Measurements from ENCODE around the gene NBPF3.

DNA sequence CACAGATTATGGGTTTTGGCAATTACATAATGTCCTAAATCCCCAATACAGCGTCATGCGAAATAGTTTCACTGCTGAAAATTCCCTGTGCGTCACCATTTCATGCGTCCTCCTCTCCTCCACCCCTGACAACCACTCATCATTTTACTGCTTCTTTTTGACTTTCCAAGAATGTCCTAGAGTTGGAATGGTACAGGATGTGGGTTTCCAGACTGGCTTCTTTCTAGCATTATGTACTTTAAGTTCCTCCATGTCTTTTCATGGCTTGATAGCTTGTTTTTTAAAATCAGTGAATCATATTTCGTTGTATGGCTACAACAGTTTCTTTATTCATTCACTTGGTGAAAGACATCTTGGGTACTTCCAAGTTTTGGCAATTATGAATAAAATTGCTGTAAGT lies 7.4 kb downstream of the NBPF3 start:
- TF ChIP-seq, protein P1, sequence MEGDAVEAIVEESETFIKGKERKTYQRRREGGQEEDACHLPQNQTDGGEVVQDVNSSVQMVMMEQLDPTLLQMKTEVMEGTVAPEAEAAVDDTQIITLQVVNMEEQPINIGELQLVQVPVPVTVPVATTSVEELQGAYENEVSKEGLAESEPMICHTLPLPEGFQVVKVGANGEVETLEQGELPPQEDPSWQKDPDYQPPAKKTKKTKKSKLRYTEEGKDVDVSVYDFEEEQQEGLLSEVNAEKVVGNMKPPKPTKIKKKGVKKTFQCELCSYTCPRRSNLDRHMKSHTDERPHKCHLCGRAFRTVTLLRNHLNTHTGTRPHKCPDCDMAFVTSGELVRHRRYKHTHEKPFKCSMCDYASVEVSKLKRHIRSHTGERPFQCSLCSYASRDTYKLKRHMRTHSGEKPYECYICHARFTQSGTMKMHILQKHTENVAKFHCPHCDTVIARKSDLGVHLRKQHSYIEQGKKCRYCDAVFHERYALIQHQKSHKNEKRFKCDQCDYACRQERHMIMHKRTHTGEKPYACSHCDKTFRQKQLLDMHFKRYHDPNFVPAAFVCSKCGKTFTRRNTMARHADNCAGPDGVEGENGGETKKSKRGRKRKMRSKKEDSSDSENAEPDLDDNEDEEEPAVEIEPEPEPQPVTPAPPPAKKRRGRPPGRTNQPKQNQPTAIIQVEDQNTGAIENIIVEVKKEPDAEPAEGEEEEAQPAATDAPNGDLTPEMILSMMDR (conservative IDR thresholded peaks at IDR 0.05; ENCODE audit: low read depth in 2 of 2) = no peak
- TF ChIP-seq POLR2AphosphoS5 (IDR thresholded peaks at IDR 0.05; ENCODE audit: low read depth) (no peak), EZH2phosphoT487 (IDR thresholded peaks at IDR 0.05; ENCODE audit: unreplicated experiment) (no peak), EZH2 (IDR thresholded peaks at IDR 0.05; ENCODE audit: low read depth, unreplicated experiment) (no peak), ZNF114 (CRISPR knock-in tag; IDR thresholded peaks at IDR 0.05) (no peak), STAT1 (IDR thresholded peaks at IDR 0.05; ENCODE audit: unreplicated experiment) (no peak)
- TF ChIP-seq, protein P2, sequence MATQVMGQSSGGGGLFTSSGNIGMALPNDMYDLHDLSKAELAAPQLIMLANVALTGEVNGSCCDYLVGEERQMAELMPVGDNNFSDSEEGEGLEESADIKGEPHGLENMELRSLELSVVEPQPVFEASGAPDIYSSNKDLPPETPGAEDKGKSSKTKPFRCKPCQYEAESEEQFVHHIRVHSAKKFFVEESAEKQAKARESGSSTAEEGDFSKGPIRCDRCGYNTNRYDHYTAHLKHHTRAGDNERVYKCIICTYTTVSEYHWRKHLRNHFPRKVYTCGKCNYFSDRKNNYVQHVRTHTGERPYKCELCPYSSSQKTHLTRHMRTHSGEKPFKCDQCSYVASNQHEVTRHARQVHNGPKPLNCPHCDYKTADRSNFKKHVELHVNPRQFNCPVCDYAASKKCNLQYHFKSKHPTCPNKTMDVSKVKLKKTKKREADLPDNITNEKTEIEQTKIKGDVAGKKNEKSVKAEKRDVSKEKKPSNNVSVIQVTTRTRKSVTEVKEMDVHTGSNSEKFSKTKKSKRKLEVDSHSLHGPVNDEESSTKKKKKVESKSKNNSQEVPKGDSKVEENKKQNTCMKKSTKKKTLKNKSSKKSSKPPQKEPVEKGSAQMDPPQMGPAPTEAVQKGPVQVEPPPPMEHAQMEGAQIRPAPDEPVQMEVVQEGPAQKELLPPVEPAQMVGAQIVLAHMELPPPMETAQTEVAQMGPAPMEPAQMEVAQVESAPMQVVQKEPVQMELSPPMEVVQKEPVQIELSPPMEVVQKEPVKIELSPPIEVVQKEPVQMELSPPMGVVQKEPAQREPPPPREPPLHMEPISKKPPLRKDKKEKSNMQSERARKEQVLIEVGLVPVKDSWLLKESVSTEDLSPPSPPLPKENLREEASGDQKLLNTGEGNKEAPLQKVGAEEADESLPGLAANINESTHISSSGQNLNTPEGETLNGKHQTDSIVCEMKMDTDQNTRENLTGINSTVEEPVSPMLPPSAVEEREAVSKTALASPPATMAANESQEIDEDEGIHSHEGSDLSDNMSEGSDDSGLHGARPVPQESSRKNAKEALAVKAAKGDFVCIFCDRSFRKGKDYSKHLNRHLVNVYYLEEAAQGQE (IDR thresholded peaks at IDR 0.05; ENCODE audit: unreplicated experiment) = no peak
- TF ChIP-seq, protein P3, sequence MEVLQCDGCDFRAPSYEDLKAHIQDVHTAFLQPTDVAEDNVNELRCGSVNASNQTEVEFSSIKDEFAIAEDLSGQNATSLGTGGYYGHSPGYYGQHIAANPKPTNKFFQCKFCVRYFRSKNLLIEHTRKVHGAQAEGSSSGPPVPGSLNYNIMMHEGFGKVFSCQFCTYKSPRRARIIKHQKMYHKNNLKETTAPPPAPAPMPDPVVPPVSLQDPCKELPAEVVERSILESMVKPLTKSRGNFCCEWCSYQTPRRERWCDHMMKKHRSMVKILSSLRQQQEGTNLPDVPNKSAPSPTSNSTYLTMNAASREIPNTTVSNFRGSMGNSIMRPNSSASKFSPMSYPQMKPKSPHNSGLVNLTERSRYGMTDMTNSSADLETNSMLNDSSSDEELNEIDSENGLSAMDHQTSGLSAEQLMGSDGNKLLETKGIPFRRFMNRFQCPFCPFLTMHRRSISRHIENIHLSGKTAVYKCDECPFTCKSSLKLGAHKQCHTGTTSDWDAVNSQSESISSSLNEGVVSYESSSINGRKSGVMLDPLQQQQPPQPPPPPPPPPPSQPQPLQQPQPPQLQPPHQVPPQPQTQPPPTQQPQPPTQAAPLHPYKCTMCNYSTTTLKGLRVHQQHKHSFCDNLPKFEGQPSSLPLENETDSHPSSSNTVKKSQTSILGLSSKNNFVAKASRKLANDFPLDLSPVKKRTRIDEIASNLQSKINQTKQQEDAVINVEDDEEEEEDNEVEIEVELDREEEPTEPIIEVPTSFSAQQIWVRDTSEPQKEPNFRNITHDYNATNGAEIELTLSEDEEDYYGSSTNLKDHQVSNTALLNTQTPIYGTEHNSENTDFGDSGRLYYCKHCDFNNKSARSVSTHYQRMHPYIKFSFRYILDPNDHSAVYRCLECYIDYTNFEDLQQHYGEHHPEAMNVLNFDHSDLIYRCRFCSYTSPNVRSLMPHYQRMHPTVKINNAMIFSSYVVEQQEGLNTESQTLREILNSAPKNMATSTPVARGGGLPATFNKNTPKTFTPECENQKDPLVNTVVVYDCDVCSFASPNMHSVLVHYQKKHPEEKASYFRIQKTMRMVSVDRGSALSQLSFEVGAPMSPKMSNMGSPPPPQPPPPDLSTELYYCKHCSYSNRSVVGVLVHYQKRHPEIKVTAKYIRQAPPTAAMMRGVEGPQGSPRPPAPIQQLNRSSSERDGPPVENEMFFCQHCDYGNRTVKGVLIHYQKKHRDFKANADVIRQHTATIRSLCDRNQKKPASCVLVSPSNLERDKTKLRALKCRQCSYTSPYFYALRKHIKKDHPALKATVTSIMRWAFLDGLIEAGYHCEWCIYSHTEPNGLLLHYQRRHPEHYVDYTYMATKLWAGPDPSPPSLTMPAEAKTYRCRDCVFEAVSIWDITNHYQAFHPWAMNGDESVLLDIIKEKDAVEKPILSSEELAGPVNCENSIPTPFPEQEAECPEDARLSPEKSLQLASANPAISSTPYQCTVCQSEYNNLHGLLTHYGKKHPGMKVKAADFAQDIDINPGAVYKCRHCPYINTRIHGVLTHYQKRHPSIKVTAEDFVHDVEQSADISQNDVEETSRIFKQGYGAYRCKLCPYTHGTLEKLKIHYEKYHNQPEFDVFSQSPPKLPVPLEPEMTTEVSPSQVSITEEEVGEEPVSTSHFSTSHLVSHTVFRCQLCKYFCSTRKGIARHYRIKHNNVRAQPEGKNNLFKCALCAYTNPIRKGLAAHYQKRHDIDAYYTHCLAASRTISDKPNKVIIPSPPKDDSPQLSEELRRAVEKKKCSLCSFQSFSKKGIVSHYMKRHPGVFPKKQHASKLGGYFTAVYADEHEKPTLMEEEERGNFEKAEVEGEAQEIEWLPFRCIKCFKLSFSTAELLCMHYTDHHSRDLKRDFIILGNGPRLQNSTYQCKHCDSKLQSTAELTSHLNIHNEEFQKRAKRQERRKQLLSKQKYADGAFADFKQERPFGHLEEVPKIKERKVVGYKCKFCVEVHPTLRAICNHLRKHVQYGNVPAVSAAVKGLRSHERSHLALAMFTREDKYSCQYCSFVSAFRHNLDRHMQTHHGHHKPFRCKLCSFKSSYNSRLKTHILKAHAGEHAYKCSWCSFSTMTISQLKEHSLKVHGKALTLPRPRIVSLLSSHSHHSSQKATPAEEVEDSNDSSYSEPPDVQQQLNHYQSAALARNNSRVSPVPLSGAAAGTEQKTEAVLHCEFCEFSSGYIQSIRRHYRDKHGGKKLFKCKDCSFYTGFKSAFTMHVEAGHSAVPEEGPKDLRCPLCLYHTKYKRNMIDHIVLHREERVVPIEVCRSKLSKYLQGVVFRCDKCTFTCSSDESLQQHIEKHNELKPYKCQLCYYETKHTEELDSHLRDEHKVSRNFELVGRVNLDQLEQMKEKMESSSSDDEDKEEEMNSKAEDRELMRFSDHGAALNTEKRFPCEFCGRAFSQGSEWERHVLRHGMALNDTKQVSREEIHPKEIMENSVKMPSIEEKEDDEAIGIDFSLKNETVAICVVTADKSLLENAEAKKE (CRISPR knock-in tag; IDR thresholded peaks at IDR 0.05) = no peak
